ENCODE data around the gene BMPR1B.

Gene BMPR1B

DNA sequence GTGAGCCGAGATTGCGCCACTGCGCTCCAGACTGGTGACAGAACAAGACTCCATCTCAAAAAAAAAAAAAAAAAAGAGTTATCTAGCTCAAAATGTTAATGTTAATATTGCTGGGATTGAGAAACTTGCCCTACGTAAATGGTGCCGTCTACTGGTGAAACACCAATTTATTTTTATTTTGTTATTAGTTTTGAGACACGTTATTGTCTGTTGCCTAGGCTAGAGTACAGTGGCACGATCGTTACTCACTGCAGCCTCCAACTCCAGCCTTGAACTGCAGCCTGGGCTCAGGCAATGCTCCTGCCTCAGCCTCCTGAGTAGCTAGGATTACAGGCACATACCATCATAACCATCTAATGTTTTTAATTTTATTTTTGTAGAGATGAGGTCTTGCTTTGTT, 262.8 kb downstream of the BMPR1B start:
- no peak for TF ChIP-seq CTCF (IDR thresholded peaks at IDR 0.05)
- no peak for DNase-seq (ENCODE audit: low spot score)
- Histone ChIP-seq H3K4me3 (no peak overlapping the region), H3K27ac (no peak overlapping the region)

DNA sequence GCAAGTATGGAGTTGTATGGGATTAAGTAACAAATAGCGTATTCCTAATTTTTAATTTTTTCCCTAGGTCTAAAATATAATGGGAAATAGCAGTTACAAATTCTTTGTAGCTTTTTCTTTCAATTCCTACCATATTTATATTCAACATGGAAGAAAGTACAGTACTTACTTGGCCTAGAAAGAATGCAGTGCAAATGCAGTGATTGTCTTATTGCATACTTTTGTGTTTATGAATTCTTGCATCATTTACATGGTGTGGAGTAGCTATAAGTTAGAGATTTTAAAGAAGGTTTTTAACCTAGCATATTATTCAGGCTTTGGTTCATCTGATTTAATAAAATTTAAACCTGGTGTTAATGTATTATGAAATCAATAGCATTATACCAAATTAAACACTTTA, 263.3 kb downstream of the BMPR1B start:
- Histone ChIP-seq H3K4me3 (no peak overlapping the region), H3K27ac (no peak overlapping the region)
- no peak for DNase-seq (ENCODE audit: low spot score)
- TF ChIP-seq CTCF (IDR thresholded peaks at IDR 0.05), result no peak

DNA sequence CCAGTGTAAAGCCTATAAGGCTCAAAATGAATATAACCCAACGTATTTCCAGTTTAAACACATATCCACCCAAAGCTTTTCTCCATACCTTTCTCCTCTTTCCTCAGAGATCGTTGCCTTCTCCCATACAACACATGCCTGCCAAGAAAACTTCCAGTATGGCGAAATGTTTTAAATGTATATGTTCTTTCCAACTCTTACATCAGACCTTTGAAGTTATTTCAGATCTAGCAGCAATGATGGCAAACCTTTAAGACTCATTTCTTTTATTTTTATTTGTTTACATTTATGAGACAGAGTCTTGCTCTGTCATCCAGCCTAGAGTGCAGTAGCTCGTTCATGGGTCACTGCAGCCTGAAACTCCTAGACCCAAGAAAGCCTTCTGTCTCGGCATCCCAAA, 265.4 kb downstream of the BMPR1B start:
- Histone ChIP-seq H3K27ac (no peak overlapping the region), H3K4me3 (no peak overlapping the region)
- no peak for DNase-seq (ENCODE audit: low spot score)
- no peak for TF ChIP-seq CTCF (IDR thresholded peaks at IDR 0.05)

DNA sequence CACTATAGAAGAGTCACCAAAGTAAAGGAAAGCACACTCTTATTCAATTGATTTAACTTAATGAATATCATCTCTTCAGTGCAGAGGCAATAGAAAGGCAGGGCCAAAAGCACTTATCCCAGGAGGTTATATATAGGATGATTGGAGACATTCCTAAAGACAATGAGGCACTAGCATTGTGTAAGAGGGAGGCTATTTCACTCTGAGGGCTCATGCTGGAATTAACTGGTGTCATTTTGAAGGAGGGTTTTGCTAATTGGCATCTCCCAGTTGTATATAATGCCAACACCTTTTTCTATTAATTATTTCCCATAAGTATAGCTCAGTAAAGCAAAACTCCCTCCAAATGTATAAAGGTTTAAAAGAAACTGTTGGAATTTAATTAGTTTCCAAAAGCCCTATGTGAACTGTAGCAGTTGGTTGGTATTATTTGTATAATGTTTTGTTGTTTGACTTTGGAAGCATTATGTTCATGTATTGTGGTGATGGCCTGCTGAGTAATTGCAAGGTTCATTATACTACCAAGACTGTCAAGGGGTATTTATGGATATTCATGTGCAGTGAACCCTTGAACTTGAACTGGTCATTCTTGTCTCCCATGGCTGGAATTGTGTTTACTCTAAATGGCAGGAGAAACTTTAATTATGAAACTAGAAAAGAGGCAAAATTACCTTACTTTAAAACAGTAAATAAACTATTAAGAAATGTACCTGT, 270.3 kb downstream of the BMPR1B start:
- TF ChIP-seq CTCF (IDR thresholded peaks at IDR 0.05), result no peak

DNA sequence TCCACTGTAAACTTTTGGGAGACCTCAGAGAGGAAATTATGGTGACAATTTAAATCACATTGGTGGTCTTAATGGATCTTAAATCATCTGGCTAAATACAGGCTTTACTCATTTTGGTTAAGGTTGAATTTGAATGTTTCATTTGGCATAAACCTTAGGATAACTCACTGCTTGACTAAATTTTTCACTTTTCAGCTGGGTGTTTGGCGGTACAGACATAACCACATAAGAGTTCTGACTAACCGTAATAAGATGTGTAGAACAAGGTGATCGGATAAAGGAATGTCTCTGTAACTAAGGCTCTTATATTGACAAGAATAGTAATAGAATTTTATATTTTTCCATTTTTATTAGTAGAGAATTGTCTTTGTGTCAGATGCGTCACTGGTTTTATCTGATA, 281.0 kb downstream of the BMPR1B start:
- no peak overlapping the region for H3K4me3 ChIP-seq
- TF ChIP-seq CTCF (IDR thresholded peaks at IDR 0.05), result no peak
- DNase-seq (ENCODE audit: low spot score), result no peak

More for the DNA sequence above, 270.3 kb downstream of the BMPR1B start:
- H3K27ac ChIP-seq, result no peak overlapping the region
- no peak for DNase-seq (ENCODE audit: low spot score)
- no peak overlapping the region for H3K4me3 ChIP-seq

DNA sequence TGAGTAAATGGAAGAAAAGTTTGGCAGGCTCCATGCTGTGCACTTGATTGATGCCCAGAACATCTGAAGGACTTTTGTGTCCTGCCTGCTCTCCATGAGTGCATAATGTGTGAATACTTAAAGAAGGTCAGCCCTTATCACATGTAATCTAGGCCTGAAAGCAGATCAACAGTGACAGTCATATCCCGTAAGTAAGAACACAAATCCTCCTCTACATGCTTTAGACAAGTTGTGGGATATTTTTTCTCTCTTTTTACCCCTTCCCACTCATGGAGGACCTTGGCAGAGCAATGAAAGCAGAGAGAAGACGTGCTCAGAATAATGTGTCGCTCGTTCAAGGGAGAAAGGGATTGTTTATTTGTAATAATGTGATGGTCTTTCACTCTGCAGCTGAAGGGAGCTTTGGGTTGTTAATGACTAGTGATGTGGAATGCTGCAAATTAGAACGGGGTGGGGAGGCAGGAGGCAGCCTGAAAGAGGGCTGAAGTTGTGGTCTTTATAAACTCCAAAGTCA, 286.6 kb downstream of the BMPR1B start:
- DNase-seq (ENCODE audit: low spot score), result no peak
- Histone ChIP-seq H3K4me3 (no peak overlapping the region), H3K27ac (no peak overlapping the region)
- no peak for TF ChIP-seq CTCF (IDR thresholded peaks at IDR 0.05)

More for the DNA sequence above, 281.0 kb downstream of the BMPR1B start:
- no peak overlapping the region for H3K27ac ChIP-seq

DNA sequence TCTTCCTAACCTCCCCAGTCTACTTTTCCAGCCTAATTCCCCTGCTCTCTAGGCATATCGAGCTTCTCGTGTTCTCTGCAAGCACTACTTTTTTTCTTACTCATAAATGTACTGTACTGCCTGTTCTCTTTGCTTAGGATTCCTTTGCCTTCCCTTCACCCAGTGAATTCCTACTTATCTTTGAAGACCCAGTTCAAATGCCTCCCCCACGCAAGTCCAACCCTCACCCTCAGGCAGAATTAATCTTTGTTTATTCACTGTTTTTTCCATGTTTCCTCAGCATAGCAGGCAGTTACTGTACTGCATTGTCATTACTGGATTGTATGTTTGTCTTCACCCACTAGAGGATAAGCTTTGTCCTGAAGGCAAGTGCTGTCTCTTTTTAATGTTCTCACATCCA, 287.7 kb downstream of the BMPR1B start:
- H3K4me3 ChIP-seq, result no peak overlapping the region

More for the DNA sequence above, 287.7 kb downstream of the BMPR1B start:
- H3K27ac ChIP-seq, result no peak overlapping the region
- DNase-seq (ENCODE audit: low spot score), result no peak
- TF ChIP-seq CTCF (IDR thresholded peaks at IDR 0.05), result no peak

Data from coronary artery (tissue), 2 donors.